HepG2 (cell line): ENCODE measurements around the gene NPPC. TPM values are rescaled to one million over a fixed set of nuclear protein-coding genes. Genes with fewer than 3 reads are reported as not detected.

Experiments used
- ATAC-seq: fragments of 200-7000 bp; cut with Tn5 transposase; 3 replicates; pipeline ENCODE4 v1.9.1; 2020; ENCODE audit warnings: mild to moderate bottlenecking, moderate library complexity
- BruUV-seq: library from RNA; stranded (reverse); fragments of 400-500 nt; replicated peaks from 2 replicates; lab custom pipeline; 2021; lab: Mats Ljungman, UMichigan
- CTCF ChIA-PET: fragments of 300-600 bp; formaldehyde crosslinking; extraction: SDS; loops from one replicate; lab custom pipeline; 2021; ENCODE audit warnings: low total read pairs, inconsistent platforms, low intra/inter-chr PET ratio; lab: Yijun Ruan, JAX
- POLR2A ChIA-PET: fragments of 350-600 bp; sonication (Branson Sonifier 250); formaldehyde crosslinking; loops from one replicate; lab custom pipeline; 2020; ENCODE audit warnings: antibody characterized with exemption, inconsistent platforms; lab: Yijun Ruan, JAX
- DNase-seq: peaks from one replicate; pipeline ENCODE4 v3.0.0-alpha.2; 2015; ENCODE audit warnings: low spot score
- FAIRE-seq: peaks from 3 replicates; lab custom pipeline; 2011; peaks lifted over from hg19 to GRCh38; lab: Jason Lieb, UNC
- H2AFZ ChIP-seq: one replicate; pipeline ENCODE4 v1.6.1; 2011; ENCODE audit warnings: low read length, inconsistent platforms
- H3K27ac ChIP-seq: fragments of 300-600 bp; 3 replicates; pipeline ENCODE4 v1.8.0; 2011; ENCODE audit warnings: mixed run types, mild to moderate bottlenecking, mixed read lengths, low read length, inconsistent platforms; ENCODE audit not compliant: insufficient read depth; ENCODE audit errors: extremely low read length
- H3K27me3 ChIP-seq, 2 experiments: fragments of 200-600 bp in 1 of 2; 2 replicates in 1 of 2; 3 replicates in 1 of 2; pipeline versions ENCODE4 v1.6.0 to v1.8.0; 2011; ENCODE audit warnings: low read length in 2 of 2, mild to moderate bottlenecking in 2 of 2, moderate library complexity in 2 of 2, inconsistent platforms in 1 of 2; ENCODE audit not compliant: insufficient read depth in 2 of 2, control insufficient read depth in 1 of 2
- H3K36me3 ChIP-seq, 2 experiments: fragments of 200-600 bp in 1 of 2; replicated peaks in 1 of 2; 2 replicates in 1 of 2; 3 replicates in 1 of 2; pipeline versions ENCODE4 v1.5.1 to v1.8.0; 2011; ENCODE audit warnings: low read length in 2 of 2, inconsistent platforms in 1 of 2; ENCODE audit not compliant: insufficient read depth in 2 of 2, control insufficient read depth in 1 of 2
- H3K4me1 ChIP-seq: 2 replicates; pipeline ENCODE4 v1.5.1; 2012; ENCODE audit warnings: low read length, inconsistent platforms; ENCODE audit not compliant: insufficient read depth
- H3K4me2 ChIP-seq: 2 replicates; pipeline ENCODE4 v1.6.0; 2011; ENCODE audit warnings: low read depth, low read length, inconsistent platforms
- H3K4me3 ChIP-seq, 3 experiments: fragments of 200-600 bp in 1 of 3; sonication (generic), shearing (Covaris generic) in 1 of 3; replicated peaks in 1 of 3; 2 replicates each; pipeline ENCODE4 v1.5.1; 2011 to 2016; ENCODE audit warnings: low read length in 3 of 3, inconsistent platforms in 2 of 3, low read depth in 2 of 3, mild to moderate bottlenecking in 2 of 3, control low read depth in 1 of 3, mixed read lengths in 1 of 3; ENCODE audit not compliant: insufficient read depth in 1 of 3
- H3K79me2 ChIP-seq: one replicate; pipeline ENCODE4 v1.6.1; 2011; ENCODE audit warnings: low read length, inconsistent platforms; ENCODE audit not compliant: insufficient read depth
- H3K9ac ChIP-seq: 2 replicates; pipeline ENCODE4 v1.6.0; 2011; ENCODE audit warnings: mild to moderate bottlenecking, low read depth, low read length, inconsistent platforms; ENCODE audit not compliant: insufficient read depth
- H3K9me3 ChIP-seq: 2 replicates; pipeline ENCODE4 v1.5.1; 2012; ENCODE audit warnings: mild to moderate bottlenecking, low read length
- H4K20me1 ChIP-seq: 2 replicates; pipeline ENCODE4 v1.6.0; 2011; ENCODE audit warnings: inconsistent platforms, mild to moderate bottlenecking, low read length, moderate library complexity; ENCODE audit not compliant: insufficient read depth
- BCLAF1 ChIP-seq: fragments of 450-650 bp; IDR thresholded peaks from 2 replicates; pipeline ENCODE4 v1.6.1; 2017; ENCODE audit warnings: mild to moderate bottlenecking
- BRCA1 ChIP-seq: sonication (generic); formaldehyde crosslinking; IDR thresholded peaks from 2 replicates; pipeline ENCODE4 v1.4.0; 2020; ENCODE audit warnings: missing genetic modification reagents
- DMAP1 ChIP-seq: IDR thresholded peaks from 2 replicates; pipeline ENCODE4 v1.6.1; 2016
- FOXA1 ChIP-seq, 2 experiments: fragments of 450-650 bp in 1 of 2; sonication (generic) in 1 of 2; formaldehyde crosslinking in 1 of 2; IDR thresholded peaks; 2 replicates each; pipeline versions ENCODE4 v1.4.0 to v1.6.1; 2016 to 2020; ENCODE audit warnings: missing genetic modification reagents in 1 of 2
- GATAD1 ChIP-seq: IDR thresholded peaks from 2 replicates; pipeline ENCODE4 v1.6.1; 2016; ENCODE audit warnings: missing genetic modification reagents, missing compliant biosample characterization
- HOMEZ ChIP-seq: IDR thresholded peaks from 2 replicates; pipeline ENCODE4 v1.6.1; 2016; ENCODE audit warnings: low read depth
- LBX2 ChIP-seq: sonication (generic); formaldehyde crosslinking; IDR thresholded peaks from 2 replicates; pipeline ENCODE4 v1.5.0; 2020; ENCODE audit warnings: missing genetic modification reagents, mild to moderate bottlenecking, borderline replicate concordance
- SRSF9 ChIP-seq: fragments of 200-400 bp; formaldehyde crosslinking; IDR thresholded peaks from 2 replicates; pipeline ENCODE4 v1.6.1; 2018; ENCODE audit warnings: borderline replicate concordance, mild to moderate bottlenecking, low read depth, low read length; ENCODE audit not compliant: insufficient read depth, poor library complexity, severe bottlenecking
- ZBTB44 ChIP-seq: sonication (generic); formaldehyde crosslinking; IDR thresholded peaks from 2 replicates; pipeline ENCODE4 v1.4.0; 2020; ENCODE audit warnings: missing genetic modification reagents
- ZBTB7B ChIP-seq: sonication (generic); formaldehyde crosslinking; IDR thresholded peaks from 2 replicates; pipeline ENCODE4 v1.4.0; 2020; ENCODE audit warnings: missing genetic modification reagents
- ZNF432 ChIP-seq: sonication (generic); formaldehyde crosslinking; IDR thresholded peaks from 2 replicates; pipeline ENCODE4 v1.5.0; 2020; ENCODE audit warnings: missing genetic modification reagents, mild to moderate bottlenecking, borderline replicate concordance
- ZNF7 ChIP-seq: IDR thresholded peaks from 2 replicates; pipeline ENCODE4 v1.6.1; 2016; ENCODE audit warnings: missing biosample characterization, missing genetic modification reagents
- ZNF740 ChIP-seq: sonication (generic); formaldehyde crosslinking; IDR thresholded peaks from 2 replicates; pipeline ENCODE4 v1.4.0; 2020; ENCODE audit warnings: missing genetic modification reagents
- ZNF747 ChIP-seq: sonication (generic); formaldehyde crosslinking; IDR thresholded peaks from 2 replicates; pipeline ENCODE4 v1.8.1; 2023; ENCODE audit warnings: missing genetic modification reagents, mild to moderate bottlenecking, borderline replicate concordance
- WGBS: methylation state at CpG from one replicate; pipeline ENCODE4 v1.1.6; 2017; ENCODE audit warnings: low lambda C conversion rate; 5-methylcytosine and 5-hydroxymethylcytosine counted together
- in situ Hi-C: cut with HindIII; loops from 2 replicates; pipeline ENCODE4 v1.10.0; 2017; ENCODE audit warnings: low pct_unique_long_range_greater_than_20kb; ENCODE audit not compliant: extremely low pct_ligation_motif_present
- intact Hi-C: fragments of 100-400 bp; cut with micrococcal nuclease; formaldehyde crosslinking; loops from one replicate; pipeline ENCODE4 v1.10.0; 2022; ENCODE audit not compliant: unreplicated experiment
- polyA plus RNA-seq, 8 experiments: library from polyadenylated mRNA; depleted of rRNA in 3 of 8; stranded (reverse) in 7 of 8; unstranded in 1 of 8; fragments of >200 nt; fragmentation: Illumina TruSeq in 4 of 8; extraction: Trizol in 4 of 8; gene quantifications; 2 replicates each; pipeline versions ENCODE4 v1.2.1 to v1.2.3, GENCODE V29; 2011 to 2016; ENCODE audit warnings: low read depth in 4 of 8, missing spikeins in 1 of 8, mixed read lengths in 1 of 8; ENCODE audit not compliant: insufficient read depth in 1 of 8
- total RNA-seq, 5 experiments: library from RNA; depleted of rRNA; stranded (reverse); fragments of >200 nt; fragmentation: Illumina TruSeq; extraction: Trizol; gene quantifications; 2 replicates each; pipeline ENCODE4 v1.2.3, GENCODE V29; 2016; ENCODE audit warnings: low read depth in 1 of 5

The NPPC gene
- total and polyA plus RNA-seq, 2 of the 13 experiments (the other 11 are each of a cell fraction or from before 2014, with no cell fraction given) = 0.11 TPM; not detected in 1

- DNase-seq (no peak), ATAC-seq (no peak), FAIRE-seq (no peak)
- no peak for TF ChIP-seq ZNF740
- TF ChIP-seq DMAP1 = no peak
- no peak for TF ChIP-seq HOMEZ (CRISPR knock-in tag)
- TF ChIP-seq BRCA1 (CRISPR knock-in tag) = no peak
- no peak for TF ChIP-seq ZBTB44 (CRISPR knock-in tag)
- no peak for TF ChIP-seq ZNF747 (CRISPR knock-in tag)
- no peak for TF ChIP-seq GATAD1
- no peak for TF ChIP-seq ZBTB7B
- TF ChIP-seq ZNF432 (CRISPR knock-in tag) = no peak
- no peak for TF ChIP-seq FOXA1 (IDR thresholded peaks at IDR 0.05)
- no peak for TF ChIP-seq FOXA1 (CRISPR knock-in tag; IDR thresholded peaks at IDR 0.05)
- no peak for TF ChIP-seq LBX2 (CRISPR knock-in tag)
- TF ChIP-seq SRSF9 = no peak
- no peak for TF ChIP-seq BCLAF1
- no peak for TF ChIP-seq ZNF7
- no peak overlapping the region for H3K9ac ChIP-seq
- no peaks in the 10 kb centered on the region for H3K36me3 ChIP-seq
- H3K4me2 ChIP-seq = no peak overlapping the region
- H3K4me1 ChIP-seq = peaks cover 48% of the 10 kb centered on the region
- no peaks in the 10 kb centered on the region for H3K27me3 ChIP-seq
- H3K9me3 ChIP-seq = no peaks in the 10 kb centered on the region
- WGBS = 91% methylated on average over 4 of the region's 4 CpGs
- intact Hi-C loops (no loop called here), in situ Hi-C loops (no loop called here)
- peaks cover 81% of the 10 kb centered on the region for H3K79me2 ChIP-seq
- H3K4me3 ChIP-seq = no peak overlapping the region
- POLR2A ChIA-PET = no interaction called here
- no peak overlapping the region for H2AFZ ChIP-seq
- no peak overlapping the region for H3K27ac ChIP-seq
- H4K20me1 ChIP-seq = peaks cover 9% of the 10 kb centered on the region; the same call in 1 of the 2 replicates
- no TSS peak for BruUV-seq
- CTCF ChIA-PET = no interaction called here
Observed at GRCh38 chr2:231966886-231967285, 40.7 kb upstream of the NPPC start.
